ENCODE results near the gene KRTAP2-4. TPM values are rescaled to one million over a fixed set of nuclear protein-coding genes. Genes with fewer than 3 reads are reported as not detected.

Gene KRTAP2-4
- total RNA-seq, 6 donors from 2014 or later, result not detected

GRCh38 chr17:41019415-41019814 is 46.3 kb downstream of the KRTAP2-4 start:
- no peak for TF ChIP-seq CTCF (IDR thresholded peaks at IDR 0.05)
- TF ChIP-seq POLR2AphosphoS5 (IDR thresholded peaks at IDR 0.05), result no peak
- no peak for TF ChIP-seq POLR2A (IDR thresholded peaks at IDR 0.05)
- TF ChIP-seq EP300 (IDR thresholded peaks at IDR 0.05), result no peak
- Histone ChIP-seq H3K4me3 (no peak overlapping the region), H3K27ac (no peak overlapping the region), H3K36me3 (no peaks in the 10 kb centered on the region), H3K4me1 (no peaks in the 10 kb centered on the region), H3K27me3 (no peaks in the 10 kb centered on the region), H3K9me3 (no peaks in the 10 kb centered on the region)
- WGBS, 2 donors, result 93 to 96% methylated on average over 3 of the region's 3 CpGs
- ATAC-seq (ENCODE audit: low FRiP score in 2 of 2) (no peak), DNase-seq (no peak)

- 76 to 78% methylated on average over 2 to 3 of the region's 3 CpGs for WGBS, 2 donors
- no peaks in the 10 kb centered on the region for H3K36me3 ChIP-seq
- H3K9me3 ChIP-seq, result no peaks in the 10 kb centered on the region
- DNase-seq (no peak), ATAC-seq (ENCODE audit: low FRiP score in 2 of 2) (no peak)
- H3K27ac ChIP-seq, result no peak overlapping the region
- H3K4me1 ChIP-seq, result no peaks in the 10 kb centered on the region
- H3K27me3 ChIP-seq, result no peaks in the 10 kb centered on the region
- no peak for TF ChIP-seq POLR2A (IDR thresholded peaks at IDR 0.05)
- TF ChIP-seq POLR2AphosphoS5 (IDR thresholded peaks at IDR 0.05), result no peak
- no peak for TF ChIP-seq CTCF (IDR thresholded peaks at IDR 0.05)
- TF ChIP-seq EP300 (IDR thresholded peaks at IDR 0.05), result no peak
- no peak overlapping the region for H3K4me3 ChIP-seq
Observed at GRCh38 chr17:41018541-41018940, 47.1 kb downstream of the KRTAP2-4 start.

- WGBS, 2 donors, result 70 to 78% methylated on average over 8 to 13 of the region's 13 CpGs
- TF ChIP-seq CTCF (IDR thresholded peaks at IDR 0.05) (no peak), EP300 (IDR thresholded peaks at IDR 0.05) (no peak), POLR2AphosphoS5 (IDR thresholded peaks at IDR 0.05) (no peak), POLR2A (IDR thresholded peaks at IDR 0.05) (no peak)
Observed at GRCh38 chr17:41016578-41017215, 49.0 kb downstream of the KRTAP2-4 start.

GRCh38 chr17:41015454-41015853 is 50.2 kb downstream of the KRTAP2-4 start:
- no peak overlapping the region for H3K27ac ChIP-seq
- TF ChIP-seq EP300 (IDR thresholded peaks at IDR 0.05), result no peak
- TF ChIP-seq CTCF (IDR thresholded peaks at IDR 0.05), result no peak
- no peak for TF ChIP-seq POLR2A (IDR thresholded peaks at IDR 0.05)
- no peak for TF ChIP-seq POLR2AphosphoS5 (IDR thresholded peaks at IDR 0.05)
- WGBS, 2 donors, result 70 to 72% methylated on average over 7 of the region's 7 CpGs
- no peaks in the 10 kb centered on the region for H3K27me3 ChIP-seq
- H3K9me3 ChIP-seq, result no peaks in the 10 kb centered on the region
- ATAC-seq (ENCODE audit: low FRiP score in 2 of 2) (no peak), DNase-seq (no peak)
- no peak overlapping the region for H3K4me3 ChIP-seq
- no peaks in the 10 kb centered on the region for H3K36me3 ChIP-seq
- no peaks in the 10 kb centered on the region for H3K4me1 ChIP-seq

More at GRCh38 chr17:41016578-41017215, 49.0 kb downstream of the KRTAP2-4 start:
- Histone ChIP-seq H3K27ac (no peak overlapping the region), H3K9me3 (no peaks in the 10 kb centered on the region), H3K27me3 (no peaks in the 10 kb centered on the region), H3K4me3 (no peak overlapping the region), H3K4me1 (no peaks in the 10 kb centered on the region), H3K36me3 (no peaks in the 10 kb centered on the region)
- no peak for DNase-seq
- ATAC-seq (ENCODE audit: low FRiP score in 2 of 2), result no peak

Other genes starting within 250 kb of the KRTAP2-4 start
- gene KRT10, start 243.3 kb downstream of the KRTAP2-4 start, total RNA-seq, result 10 to 100 TPM in 4 of 6 donors, 1 to 10 TPM in 2; 4.2 to 35.0 (median 13.5) TPM
- not detected for gene KRT12, start 198.7 kb downstream of the KRTAP2-4 start, total RNA-seq
- gene KRT20, start 180.6 kb downstream of the KRTAP2-4 start, total RNA-seq, result under 1 TPM in 2 of 6 donors, not detected in 4; 0.31 to 0.37 TPM
- 10 to 100 TPM in 1 of 6 donors, 1 to 10 TPM in 4, under 1 TPM in 1; 0.49 to 10.7 (median 3.1) TPM for gene KRT23, start 128.2 kb downstream of the KRTAP2-4 start, total RNA-seq
- gene KRT39, start 98.9 kb downstream of the KRTAP2-4 start, total RNA-seq, result not detected
- under 1 TPM in 1 of 6 donors, not detected in 5; 0.24 TPM for gene KRT40, start 81.6 kb downstream of the KRTAP2-4 start, total RNA-seq
- not detected for gene KRTAP3-3, start 71.7 kb downstream of the KRTAP2-4 start, total RNA-seq
- gene KRTAP3-2, start 66.0 kb downstream of the KRTAP2-4 start, total RNA-seq, result not detected
- not detected for gene KRTAP3-1, start 56.8 kb downstream of the KRTAP2-4 start, total RNA-seq
- gene KRTAP1-5, start 38.7 kb downstream of the KRTAP2-4 start, total RNA-seq, result not detected
- gene KRTAP1-4, start 35.7 kb downstream of the KRTAP2-4 start, total RNA-seq, result not detected
- gene KRTAP1-3, start 31.0 kb downstream of the KRTAP2-4 start, total RNA-seq, result not detected
- not detected for gene KRTAP1-1, start 24.4 kb downstream of the KRTAP2-4 start, total RNA-seq
- gene KRTAP2-1, start 18.6 kb downstream of the KRTAP2-4 start, total RNA-seq, result not detected
- gene KRTAP2-2, start 10.6 kb downstream of the KRTAP2-4 start, total RNA-seq, result not detected
- not detected for gene KRTAP2-3, start 5.8 kb downstream of the KRTAP2-4 start, total RNA-seq
- gene KRTAP4-7, start 18.3 kb upstream of the KRTAP2-4 start, total RNA-seq, result not detected
- gene KRTAP4-8, start 32.3 kb upstream of the KRTAP2-4 start, total RNA-seq, result not detected
- not detected for gene KRTAP4-16, start 36.3 kb upstream of the KRTAP2-4 start, total RNA-seq
- gene KRTAP4-9, start 39.5 kb upstream of the KRTAP2-4 start, total RNA-seq, result not detected
- not detected for gene KRTAP4-11, start 52.5 kb upstream of the KRTAP2-4 start, total RNA-seq
- not detected for gene KRTAP4-12, start 58.3 kb upstream of the KRTAP2-4 start, total RNA-seq
- not detected for gene KRTAP4-6, start 74.7 kb upstream of the KRTAP2-4 start, total RNA-seq
- gene KRTAP4-5, start 83.9 kb upstream of the KRTAP2-4 start, total RNA-seq, result not detected
- not detected for gene KRTAP4-4, start 94.9 kb upstream of the KRTAP2-4 start, total RNA-seq
- not detected for gene KRTAP4-3, start 102.3 kb upstream of the KRTAP2-4 start, total RNA-seq
- not detected for gene KRTAP4-2, start 112.3 kb upstream of the KRTAP2-4 start, total RNA-seq
- gene KRTAP4-1, start 119.0 kb upstream of the KRTAP2-4 start, total RNA-seq, result not detected
- not detected for gene KRTAP9-1, start 124.0 kb upstream of the KRTAP2-4 start, total RNA-seq
- gene KRTAP9-2, start 160.8 kb upstream of the KRTAP2-4 start, total RNA-seq, result not detected
- not detected for gene KRTAP9-3, start 166.6 kb upstream of the KRTAP2-4 start, total RNA-seq
- gene KRTAP9-8, start 172.1 kb upstream of the KRTAP2-4 start, total RNA-seq, result not detected
- gene KRTAP9-4, start 183.8 kb upstream of the KRTAP2-4 start, total RNA-seq, result not detected
- gene KRTAP9-9, start 189.5 kb upstream of the KRTAP2-4 start, total RNA-seq, result not detected
- not detected for gene KRTAP9-6, start 199.5 kb upstream of the KRTAP2-4 start, total RNA-seq
- not detected for gene KRTAP9-7, start 209.8 kb upstream of the KRTAP2-4 start, total RNA-seq
- gene KRTAP29-1, start 237.0 kb upstream of the KRTAP2-4 start, total RNA-seq, result not detected
- not detected for gene KRTAP16-1, start 243.4 kb upstream of the KRTAP2-4 start, total RNA-seq
- gene KRTAP17-1, start 249.8 kb upstream of the KRTAP2-4 start, total RNA-seq, result not detected